ENCODE measurements around the gene ENDOV. TPM values are rescaled to one million over a fixed set of nuclear protein-coding genes. Genes with fewer than 3 reads are reported as not detected.

Gene ENDOV
- total RNA-seq, 2 experiments from 2014 or later: 14.2 to 16.2 TPM

GRCh38 chr17:80431246-80432195, 16.6 kb downstream of the ENDOV start:
- Mint-ChIP-seq H3K4me3 (no peak overlapping the region), H3K4me1 (peaks cover 6% of the 10 kb centered on the region), H3K9me3 (no peaks in the 10 kb centered on the region), H3K27me3 (no peaks in the 10 kb centered on the region), H3K27ac (no peak overlapping the region), H3K36me3 (ENCODE audit: low read depth) (no peaks in the 10 kb centered on the region)
- ChIA-PET CTCF (no interaction called here), POLR2A (no interaction called here)
- DNase-seq: no peak

- Mint-ChIP-seq H3K4me3 (no peak overlapping the region), H3K27me3 (no peaks in the 10 kb centered on the region), H3K9me3 (no peaks in the 10 kb centered on the region), H3K4me1 (no peaks in the 10 kb centered on the region), H3K27ac (no peak overlapping the region), H3K36me3 (ENCODE audit: low read depth) (no peaks in the 10 kb centered on the region)
- DNase-seq: no peak
- ChIA-PET CTCF (interaction anchor here (0.5 kb wide), 1 partner anchor 414 kb away, joined by 4 read pairs; no protein-coding TSS in a partner anchor), POLR2A (no interaction called here)
Observed at GRCh38 chr17:80432350-80432955, 17.5 kb downstream of the ENDOV start.

GRCh38 chr17:80432961-80433550, 18.1 kb downstream of the ENDOV start:
- Mint-ChIP-seq H3K27me3 (no peaks in the 10 kb centered on the region), H3K27ac (no peak overlapping the region), H3K4me3 (no peak overlapping the region), H3K4me1 (no peaks in the 10 kb centered on the region), H3K36me3 (ENCODE audit: low read depth) (no peaks in the 10 kb centered on the region), H3K9me3 (no peaks in the 10 kb centered on the region)
- CTCF ChIA-PET: interaction anchor here (0.5 kb wide), 1 partner anchor 415 kb away, joined by 4 read pairs; no protein-coding TSS in a partner anchor
- POLR2A ChIA-PET: no interaction called here
- DNase-seq: no peak

GRCh38 chr17:80433916-80434666, 19.1 kb downstream of the ENDOV start:
- Mint-ChIP-seq H3K27me3 (no peaks in the 10 kb centered on the region), H3K4me1 (no peaks in the 10 kb centered on the region), H3K27ac (no peak overlapping the region), H3K9me3 (no peaks in the 10 kb centered on the region), H3K4me3 (no peak overlapping the region), H3K36me3 (ENCODE audit: low read depth) (no peaks in the 10 kb centered on the region)
- ChIA-PET CTCF (no interaction called here), POLR2A (no interaction called here)
- DNase-seq: no peak

- CTCF ChIA-PET: no interaction called here
- POLR2A ChIA-PET: no interaction called here
- no peaks in the 10 kb centered on the region for H3K4me1 Mint-ChIP-seq
- H3K36me3 Mint-ChIP-seq (ENCODE audit: low read depth): no peaks in the 10 kb centered on the region
- H3K9me3 Mint-ChIP-seq: no peaks in the 10 kb centered on the region
- H3K4me3 Mint-ChIP-seq: no peak overlapping the region
- H3K27me3 Mint-ChIP-seq: no peaks in the 10 kb centered on the region
- H3K27ac Mint-ChIP-seq: no peak overlapping the region
- DNase-seq: no peak
Observed at GRCh38 chr17:80437532-80437931, 22.6 kb downstream of the ENDOV start.

- H3K27ac Mint-ChIP-seq: no peak overlapping the region
- peaks cover 3% of the 10 kb centered on the region for H3K27me3 Mint-ChIP-seq
- no peak overlapping the region for H3K4me3 Mint-ChIP-seq
- ChIA-PET CTCF (no interaction called here), POLR2A (no interaction called here)
- H3K4me1 Mint-ChIP-seq: no peaks in the 10 kb centered on the region
- no peaks in the 10 kb centered on the region for H3K9me3 Mint-ChIP-seq
- no peak for DNase-seq
- H3K36me3 Mint-ChIP-seq (ENCODE audit: low read depth): no peaks in the 10 kb centered on the region
Observed at GRCh38 chr17:80438806-80439205, 23.8 kb downstream of the ENDOV start.

GRCh38 chr17:80439499-80439898, 24.5 kb downstream of the ENDOV start:
- no peak for DNase-seq
- no peak overlapping the region for H3K27ac Mint-ChIP-seq
- no peaks in the 10 kb centered on the region for H3K36me3 Mint-ChIP-seq (ENCODE audit: low read depth)
- POLR2A ChIA-PET: no interaction called here
- H3K4me1 Mint-ChIP-seq: no peaks in the 10 kb centered on the region
- CTCF ChIA-PET: no interaction called here
- no peak overlapping the region for H3K4me3 Mint-ChIP-seq
- H3K27me3 Mint-ChIP-seq: peaks cover 3% of the 10 kb centered on the region
- no peaks in the 10 kb centered on the region for H3K9me3 Mint-ChIP-seq

- ChIA-PET POLR2A (interaction anchor here (0.8 kb wide), 1 partner anchor 13 kb away, joined by 4 read pairs; no protein-coding TSS in a partner anchor), CTCF (interaction anchor here (1.6 kb wide), 1 partner anchor 340 kb away, joined by 4 read pairs; the partner anchor contains the start of gene GAA)
- no peak overlapping the region for H3K4me3 Mint-ChIP-seq
- H3K36me3 Mint-ChIP-seq (ENCODE audit: low read depth): no peaks in the 10 kb centered on the region
- peak; percentile 66 for DNase-seq
- H3K9me3 Mint-ChIP-seq: no peaks in the 10 kb centered on the region
- peaks cover 3% of the 10 kb centered on the region for H3K27me3 Mint-ChIP-seq
- no peaks in the 10 kb centered on the region for H3K4me1 Mint-ChIP-seq
- no peak overlapping the region for H3K27ac Mint-ChIP-seq
Observed at GRCh38 chr17:80441133-80441578, 26.2 kb downstream of the ENDOV start.

GRCh38 chr17:80441598-80442322, 26.8 kb downstream of the ENDOV start:
- no peak for DNase-seq
- H3K9me3 Mint-ChIP-seq: no peaks in the 10 kb centered on the region
- H3K36me3 Mint-ChIP-seq (ENCODE audit: low read depth): no peaks in the 10 kb centered on the region
- ChIA-PET POLR2A (interaction anchor here (0.8 kb wide), 1 partner anchor 13 kb away, joined by 4 read pairs; no protein-coding TSS in a partner anchor), CTCF (interaction anchor here (1.6 kb wide), 1 partner anchor 340 kb away, joined by 4 read pairs; the partner anchor contains the start of gene GAA)
- no peak overlapping the region for H3K4me3 Mint-ChIP-seq
- no peak overlapping the region for H3K27ac Mint-ChIP-seq
- H3K4me1 Mint-ChIP-seq: no peaks in the 10 kb centered on the region
- H3K27me3 Mint-ChIP-seq: peaks cover 3% of the 10 kb centered on the region

GRCh38 chr17:80442323-80442659, 27.3 kb downstream of the ENDOV start:
- H3K9me3 Mint-ChIP-seq: no peaks in the 10 kb centered on the region
- ChIA-PET POLR2A (interaction anchor here (1.2 kb wide), 1 partner anchor 12 kb away, joined by 4 read pairs; no protein-coding TSS in a partner anchor), CTCF (no interaction called here)
- no peaks in the 10 kb centered on the region for H3K36me3 Mint-ChIP-seq (ENCODE audit: low read depth)
- no peak overlapping the region for H3K4me3 Mint-ChIP-seq
- peaks cover 3% of the 10 kb centered on the region for H3K27me3 Mint-ChIP-seq
- DNase-seq: no peak
- H3K4me1 Mint-ChIP-seq: no peaks in the 10 kb centered on the region
- H3K27ac Mint-ChIP-seq: no peak overlapping the region

GRCh38 chr17:80442764-80443163, 27.8 kb downstream of the ENDOV start:
- Mint-ChIP-seq H3K27me3 (peaks cover 3% of the 10 kb centered on the region), H3K4me1 (no peaks in the 10 kb centered on the region), H3K36me3 (ENCODE audit: low read depth) (no peaks in the 10 kb centered on the region), H3K27ac (no peak overlapping the region), H3K4me3 (no peak overlapping the region), H3K9me3 (no peaks in the 10 kb centered on the region)
- ChIA-PET CTCF (no interaction called here), POLR2A (interaction anchor here (1.2 kb wide), 1 partner anchor 11 kb away, joined by 4 read pairs; no protein-coding TSS in a partner anchor)
- DNase-seq: no peak

GRCh38 chr17:80443498-80443897, 28.5 kb downstream of the ENDOV start:
- no peak overlapping the region for H3K4me3 Mint-ChIP-seq
- H3K27ac Mint-ChIP-seq: no peak overlapping the region
- no peaks in the 10 kb centered on the region for H3K36me3 Mint-ChIP-seq (ENCODE audit: low read depth)
- H3K9me3 Mint-ChIP-seq: no peaks in the 10 kb centered on the region
- peaks cover 3% of the 10 kb centered on the region for H3K27me3 Mint-ChIP-seq
- CTCF ChIA-PET: no interaction called here
- POLR2A ChIA-PET: interaction anchor here (1.2 kb wide), 1 partner anchor 11 kb away, joined by 4 read pairs; no protein-coding TSS in a partner anchor
- DNase-seq: no peak
- H3K4me1 Mint-ChIP-seq: no peaks in the 10 kb centered on the region

Data from activated CD4-positive, alpha-beta memory T cell treated with anti-CD3 and anti-CD28 coated beads, Interleukin-2, amount 10 ng/mL, durations not matched to agents 7 days and 5 days (primary cell).